SK-N-MC (cell line): Measurements from ENCODE around the gene DCLK2.

Experiments used
- DNase-seq: peaks from one replicate; pipeline ENCODE4 v3.0.0-alpha.2; 2011; ENCODE audit warnings: low read depth, low spot score
- H3K27ac ChIP-seq: fragments of 200-600 bp; sonication (generic); 2 replicates; pipeline ENCODE4 v1.5.1; 2016; ENCODE audit warnings: mixed run types
- H3K36me3 ChIP-seq: fragments of 200-600 bp; sonication (generic); 2 replicates; pipeline ENCODE4 v1.6.1; 2017; ENCODE audit warnings: antibody characterized with exemption, low read length, mixed read lengths; ENCODE audit not compliant: insufficient read depth
- H3K4me3 ChIP-seq: fragments of 200-600 bp; sonication (generic); 2 replicates; pipeline ENCODE4 v1.5.1; 2016
- H3K9ac ChIP-seq: fragments of 200-600 bp; sonication (generic); 2 replicates; pipeline ENCODE4 v1.8.0; 2017; ENCODE audit warnings: mixed run types, mixed read lengths; ENCODE audit not compliant: insufficient read length
- H3K9me3 ChIP-seq: fragments of 200-600 bp; sonication (generic); 2 replicates; pipeline ENCODE4 v1.6.1; 2017; ENCODE audit warnings: low read depth, mild to moderate bottlenecking, antibody characterized with exemption, low read length, moderate library complexity, mixed read lengths
- EZH2 ChIP-seq: fragments of 200-600 bp; sonication (generic); IDR thresholded peaks from one replicate; pipeline ENCODE4 v1.6.1; 2017; ENCODE audit warnings: antibody characterized with exemption
- FOXP2 ChIP-seq: optimal IDR thresholded peaks from 2 replicates; pipeline ENCODE3; 2011; ENCODE audit warnings: mild to moderate bottlenecking, moderate library complexity; ENCODE audit not compliant: insufficient read depth; ENCODE audit errors: extremely low read length, control extremely low read depth
- POLR2AphosphoS5 ChIP-seq: IDR thresholded peaks from 2 replicates; pipeline ENCODE4 v1.6.1; 2012; ENCODE audit warnings: mild to moderate bottlenecking, low read depth, low read length, borderline replicate concordance

The DCLK2 gene

DNA sequence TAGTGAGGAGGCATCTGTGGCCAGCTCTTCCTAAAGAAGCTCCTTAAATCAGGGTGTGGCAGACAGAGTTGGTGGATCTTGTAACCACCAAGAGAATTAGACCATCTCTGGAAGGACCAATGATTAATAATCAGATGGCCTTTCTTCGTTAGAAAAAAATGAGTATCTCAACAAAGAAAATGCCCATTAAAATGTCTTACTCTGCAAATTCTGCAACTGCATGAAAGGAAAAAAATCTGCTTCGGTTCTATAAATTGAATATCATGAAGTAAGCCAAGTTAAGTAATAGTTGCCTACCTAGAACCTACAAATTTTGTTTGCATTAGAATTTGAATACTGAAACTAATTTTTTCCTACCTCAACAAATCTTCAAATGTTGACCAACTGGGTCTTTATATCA lies 4.2 kb upstream of the DCLK2 start:
- no peak for DNase-seq
- no peaks in the 10 kb centered on the region for H3K36me3 ChIP-seq
- no peak for TF ChIP-seq FOXP2
- no peak for TF ChIP-seq POLR2AphosphoS5
- TF ChIP-seq EZH2, result no peak
- no peak overlapping the region for H3K4me3 ChIP-seq
- H3K27ac ChIP-seq, result no peak overlapping the region
- H3K9ac ChIP-seq, result no peak overlapping the region
- H3K9me3 ChIP-seq, result no peaks in the 10 kb centered on the region

DNA sequence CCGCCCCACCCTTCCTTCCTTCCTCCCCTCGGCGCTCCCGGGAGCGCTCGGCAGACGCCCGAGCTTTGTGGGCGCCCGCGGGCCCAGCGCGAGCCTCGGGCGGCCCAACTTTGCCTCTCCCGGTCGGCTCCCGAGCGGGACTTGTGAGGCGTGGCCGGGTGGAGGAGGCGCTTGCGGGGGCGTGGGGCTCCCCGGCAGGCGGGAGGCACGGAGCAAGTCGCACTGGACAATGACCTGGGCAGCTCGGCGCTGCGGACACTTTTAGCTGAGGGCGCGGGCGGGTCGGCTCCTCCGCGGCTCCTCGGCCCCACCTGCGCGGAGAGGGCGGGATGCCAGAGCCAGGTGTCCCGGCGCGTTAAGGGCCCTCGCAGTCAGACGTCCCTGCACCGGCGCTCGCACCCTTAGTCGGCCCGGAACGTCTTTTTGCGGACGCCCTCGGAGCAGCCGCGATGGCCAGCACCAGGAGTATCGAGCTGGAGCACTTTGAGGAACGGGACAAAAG lies 385 bp downstream of the DCLK2 start:
- TF ChIP-seq POLR2AphosphoS5 (no peak), EZH2 (no peak), FOXP2 (no peak)
- Histone ChIP-seq H3K36me3 (no peaks in the 10 kb centered on the region), H3K4me3 (peak overlapping the region; percentile 85), H3K27ac (no peak overlapping the region), H3K9me3 (no peaks in the 10 kb centered on the region), H3K9ac (peak overlapping the region; percentile 43)
- DNase-seq, result no peak

DNA sequence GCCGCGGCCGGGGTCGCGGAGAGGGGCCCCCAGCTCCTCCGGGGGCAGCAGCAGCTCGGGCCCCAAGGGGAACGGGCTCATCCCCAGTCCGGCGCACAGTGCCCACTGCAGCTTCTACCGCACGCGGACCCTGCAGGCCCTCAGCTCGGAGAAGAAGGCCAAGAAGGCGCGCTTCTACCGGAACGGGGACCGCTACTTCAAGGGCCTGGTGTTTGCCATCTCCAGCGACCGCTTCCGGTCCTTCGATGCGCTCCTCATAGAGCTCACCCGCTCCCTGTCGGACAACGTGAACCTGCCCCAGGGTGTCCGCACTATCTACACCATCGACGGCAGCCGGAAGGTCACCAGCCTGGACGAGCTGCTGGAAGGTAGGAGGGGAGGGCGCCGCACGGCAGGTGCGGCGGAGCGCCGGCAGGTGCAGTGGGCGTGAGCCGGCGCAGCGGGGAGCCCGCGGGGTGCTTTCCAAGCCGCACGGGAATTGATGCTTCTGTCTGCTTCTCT lies 886 bp downstream of the DCLK2 start:
- H3K4me3 ChIP-seq, result peak overlapping the region; percentile 85
- H3K9ac ChIP-seq, result no peak overlapping the region
- H3K9me3 ChIP-seq, result no peaks in the 10 kb centered on the region
- no peak for TF ChIP-seq POLR2AphosphoS5
- TF ChIP-seq EZH2, result no peak
- TF ChIP-seq FOXP2, result no peak
- no peak for DNase-seq
- no peaks in the 10 kb centered on the region for H3K36me3 ChIP-seq
- H3K27ac ChIP-seq, result no peak overlapping the region

GRCh38 chr4:150080337-150080736 lies 2.1 kb downstream of the DCLK2 start:
- peak; percentile 69 for DNase-seq
- no peak for TF ChIP-seq POLR2AphosphoS5
- peak; percentile 75 for TF ChIP-seq FOXP2
- Histone ChIP-seq H3K36me3 (no peaks in the 10 kb centered on the region), H3K4me3 (peak overlapping the region; percentile 85), H3K27ac (no peak overlapping the region), H3K9me3 (no peaks in the 10 kb centered on the region), H3K9ac (no peak overlapping the region)

DNA sequence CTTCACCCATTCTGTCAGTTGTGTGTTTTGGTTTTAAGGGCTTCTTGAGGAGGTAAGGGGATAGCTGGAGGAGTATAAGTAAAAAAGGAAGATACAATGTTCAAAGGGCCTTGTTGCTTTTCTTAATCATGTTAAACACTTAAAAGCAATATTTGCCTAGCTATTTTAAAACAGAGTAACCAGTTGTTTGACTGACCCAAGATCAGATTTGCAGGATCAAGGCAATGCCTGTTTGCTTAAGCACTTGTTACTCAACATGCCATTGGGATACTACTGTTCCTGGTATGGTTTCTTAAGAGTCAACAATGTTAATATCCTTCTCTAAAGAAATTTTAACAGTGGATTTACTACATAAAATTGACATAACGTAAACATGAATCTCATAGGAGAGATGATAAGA lies 2.6 kb downstream of the DCLK2 start:
- no peak for DNase-seq
- Histone ChIP-seq H3K4me3 (peak overlapping the region; percentile 85), H3K9ac (no peak overlapping the region), H3K9me3 (no peaks in the 10 kb centered on the region), H3K27ac (no peak overlapping the region), H3K36me3 (no peaks in the 10 kb centered on the region)
- TF ChIP-seq EZH2 (no peak), FOXP2 (no peak), POLR2AphosphoS5 (no peak)

DNA sequence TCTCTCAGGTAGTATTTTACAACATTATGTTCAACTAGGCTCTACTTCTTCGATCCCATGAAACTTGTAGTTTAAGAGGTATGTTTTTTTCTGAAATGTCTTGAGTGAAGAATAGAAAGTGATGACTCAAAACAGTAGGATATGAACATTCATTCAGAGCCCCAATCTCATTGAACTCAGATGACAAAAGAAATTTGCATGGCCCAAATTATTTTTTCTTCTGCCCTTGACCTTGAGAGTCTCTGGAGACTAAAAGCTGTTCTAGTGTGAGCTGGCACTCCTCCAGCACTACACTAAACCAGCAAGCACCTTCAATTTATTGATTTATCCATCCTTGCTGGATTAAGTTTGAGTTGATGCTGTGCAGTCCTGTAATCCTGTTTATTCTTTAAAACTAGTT lies 4.0 kb downstream of the DCLK2 start:
- Histone ChIP-seq H3K9ac (no peak overlapping the region), H3K9me3 (no peaks in the 10 kb centered on the region), H3K4me3 (no peak overlapping the region), H3K36me3 (no peaks in the 10 kb centered on the region), H3K27ac (no peak overlapping the region)
- TF ChIP-seq POLR2AphosphoS5 (no peak), EZH2 (no peak), FOXP2 (no peak)
- DNase-seq, result no peak

DNA sequence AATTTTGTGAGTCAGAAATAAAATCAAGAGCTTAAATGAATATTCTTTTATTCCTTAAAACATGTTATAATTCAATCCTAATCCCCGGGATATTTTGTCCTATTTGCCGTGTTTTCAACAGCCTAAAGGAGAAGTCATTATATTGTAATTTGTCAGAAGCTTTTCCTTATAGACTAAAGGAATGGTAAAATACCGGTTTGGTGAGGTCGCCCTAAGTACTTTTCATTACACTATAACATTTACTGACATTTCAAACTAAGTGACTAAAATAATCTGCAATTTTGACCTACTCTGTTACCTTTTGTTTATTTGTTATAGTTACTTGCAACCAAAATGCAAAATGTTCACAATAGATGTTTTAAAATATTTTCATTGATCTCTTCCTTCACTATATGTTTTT lies 8.8 kb downstream of the DCLK2 start:
- no peak overlapping the region for H3K4me3 ChIP-seq
- TF ChIP-seq FOXP2 (no peak), EZH2 (no peak)
- no peaks in the 10 kb centered on the region for H3K36me3 ChIP-seq
- DNase-seq, result no peak
- no peak overlapping the region for H3K27ac ChIP-seq
- H3K9me3 ChIP-seq, result no peaks in the 10 kb centered on the region
- no peak overlapping the region for H3K9ac ChIP-seq

DNA sequence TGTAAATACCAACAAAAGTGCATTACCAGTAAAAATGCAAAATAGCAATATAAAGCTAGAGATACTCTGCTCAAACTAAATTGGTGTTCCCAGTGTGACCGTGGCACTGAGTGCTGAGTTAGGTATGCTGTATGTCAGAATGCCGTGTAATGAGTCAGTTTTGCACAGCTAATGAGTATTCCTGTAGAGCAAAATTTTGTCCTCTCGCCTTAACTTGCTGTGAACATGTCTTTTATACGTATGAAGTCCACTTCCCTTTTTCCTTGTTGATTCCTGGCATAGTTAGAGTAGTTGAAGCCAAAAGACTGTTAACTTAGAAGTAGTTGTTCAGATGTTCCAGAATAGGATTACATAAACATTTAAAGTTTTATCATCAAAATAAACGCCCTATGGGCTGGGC lies 11.5 kb downstream of the DCLK2 start:
- Histone ChIP-seq H3K9ac (no peak overlapping the region), H3K9me3 (no peaks in the 10 kb centered on the region), H3K36me3 (no peaks in the 10 kb centered on the region), H3K4me3 (no peak overlapping the region), H3K27ac (no peak overlapping the region)
- no peak for DNase-seq
- TF ChIP-seq POLR2AphosphoS5, result no peak
- TF ChIP-seq FOXP2, result no peak
- no peak for TF ChIP-seq EZH2

- no peak for TF ChIP-seq POLR2AphosphoS5
- no peak for TF ChIP-seq FOXP2
- TF ChIP-seq EZH2, result no peak
- Histone ChIP-seq H3K27ac (no peak overlapping the region), H3K9ac (no peak overlapping the region), H3K9me3 (no peaks in the 10 kb centered on the region), H3K4me3 (no peak overlapping the region), H3K36me3 (no peaks in the 10 kb centered on the region)
- DNase-seq, result peak; percentile 40
These were observed 12.6 kb downstream of the DCLK2 start for GRCh38 chr4:150090836-150091235.

DNA sequence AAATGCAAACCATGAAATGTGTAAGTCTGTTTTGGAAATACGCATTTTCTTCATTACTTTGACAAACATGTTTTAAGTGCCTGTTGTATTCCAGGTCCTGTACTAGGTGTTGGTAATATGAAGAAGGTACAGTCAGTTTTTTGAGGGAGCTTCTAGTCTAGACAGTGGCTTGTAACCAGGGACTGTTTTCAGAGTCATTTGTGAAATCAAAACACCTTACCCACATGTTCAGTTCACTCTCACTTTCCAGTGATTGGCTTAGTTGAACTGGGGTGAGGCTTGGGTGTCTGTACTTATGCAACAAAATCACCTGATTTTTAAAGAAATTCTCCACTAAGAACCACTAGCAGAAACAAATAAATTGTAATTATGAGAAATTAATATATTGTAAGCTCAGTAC lies 16.4 kb downstream of the DCLK2 start:
- H3K27ac ChIP-seq, result no peak overlapping the region
- H3K36me3 ChIP-seq, result no peaks in the 10 kb centered on the region
- no peaks in the 10 kb centered on the region for H3K9me3 ChIP-seq
- no peak overlapping the region for H3K9ac ChIP-seq
- no peak for DNase-seq
- H3K4me3 ChIP-seq, result no peak overlapping the region
- TF ChIP-seq POLR2AphosphoS5 (no peak), EZH2 (no peak), FOXP2 (no peak)
